HepG2 (cell line): ENCODE results near the gene SRCIN1. TPM values are rescaled to one million over a fixed set of nuclear protein-coding genes. Genes with fewer than 3 reads are reported as not detected.
A peak's percentile ranks its signal among the peaks of the same experiment; 100 is the strongest.

Experiments used
- ELF1 ChIP-seq: sonication (generic); formaldehyde crosslinking; IDR thresholded peaks from 2 replicates; pipeline ENCODE4 v1.4.0; 2020; ENCODE audit warnings: missing genetic modification reagents
- FOXA3 ChIP-seq: IDR thresholded peaks from 2 replicates; pipeline ENCODE4 v1.6.1; 2016; ENCODE audit warnings: missing genetic modification reagents, missing compliant biosample characterization
- GATA4 ChIP-seq: sonication (generic); IDR thresholded peaks from 2 replicates; pipeline ENCODE4 v1.6.1; 2016; ENCODE audit warnings: antibody characterized with exemption, low read depth, borderline replicate concordance
- HIVEP1 ChIP-seq: sonication (generic); formaldehyde crosslinking; IDR thresholded peaks from 2 replicates; pipeline ENCODE4 v1.4.0; 2020; ENCODE audit warnings: mild to moderate bottlenecking, missing genetic modification reagents
- HMG20B ChIP-seq: conservative IDR thresholded peaks from 2 replicates; pipeline ENCODE4 v1.6.1; 2016; ENCODE audit warnings: missing genetic modification reagents, missing compliant biosample characterization
- JARID2 ChIP-seq: sonication (generic); formaldehyde crosslinking; IDR thresholded peaks from 2 replicates; pipeline ENCODE4 v1.8.1; 2023; ENCODE audit warnings: missing genetic modification reagents, inconsistent platforms; ENCODE audit not compliant: insufficient replicate concordance
- NCOA1 ChIP-seq: sonication (generic); formaldehyde crosslinking; IDR thresholded peaks from 2 replicates; pipeline ENCODE4 v1.9.0; 2021; ENCODE audit warnings: missing genetic modification reagents
- NR2F6 ChIP-seq, 2 experiments: IDR thresholded peaks; 2 replicates each; pipeline ENCODE4 v1.6.1; 2016; ENCODE audit warnings: antibody characterized with exemption in 1 of 2, mild to moderate bottlenecking in 1 of 2
- POLR2AphosphoS5 ChIP-seq: IDR thresholded peaks from 2 replicates; pipeline ENCODE4 v1.6.1; 2012; ENCODE audit warnings: low read depth, low read length
- RAD51 ChIP-seq: fragments of 450-650 bp; IDR thresholded peaks from 2 replicates; pipeline ENCODE4 v1.6.1; 2016; ENCODE audit warnings: borderline replicate concordance
- SIX4 ChIP-seq: sonication (generic); formaldehyde crosslinking; IDR thresholded peaks from 2 replicates; pipeline ENCODE4 v1.4.0; 2020; ENCODE audit warnings: missing genetic modification reagents
- SMAD9 ChIP-seq: sonication (generic); formaldehyde crosslinking; IDR thresholded peaks from 2 replicates; pipeline ENCODE4 v1.5.1; 2020; ENCODE audit warnings: mild to moderate bottlenecking, missing genetic modification reagents
- TARDBP ChIP-seq: sonication (generic); formaldehyde crosslinking; IDR thresholded peaks from 2 replicates; pipeline ENCODE4 v1.8.0; 2022; ENCODE audit warnings: mild to moderate bottlenecking, missing genetic modification reagents
- ZBTB38 ChIP-seq: sonication (generic); formaldehyde crosslinking; IDR thresholded peaks from 2 replicates; pipeline ENCODE4 v1.5.1; 2020; ENCODE audit warnings: mild to moderate bottlenecking, missing genetic modification reagents
- ZC3H4 ChIP-seq: sonication (generic); formaldehyde crosslinking; IDR thresholded peaks from 2 replicates; pipeline ENCODE4 v1.4.0; 2020; ENCODE audit warnings: missing genetic modification reagents, borderline replicate concordance
- ZNF230 ChIP-seq: sonication (generic); formaldehyde crosslinking; IDR thresholded peaks from 2 replicates; pipeline ENCODE4 v1.4.0; 2020; ENCODE audit warnings: mild to moderate bottlenecking, missing genetic modification reagents
- ZNF44 ChIP-seq: sonication (generic); formaldehyde crosslinking; IDR thresholded peaks from 2 replicates; pipeline ENCODE4 v1.5.1; 2020; ENCODE audit warnings: mild to moderate bottlenecking, missing genetic modification reagents
- ZNF546 ChIP-seq: sonication (generic); formaldehyde crosslinking; conservative IDR thresholded peaks from 2 replicates; pipeline ENCODE4 v1.8.1; 2023; ENCODE audit warnings: mild to moderate bottlenecking, missing genetic modification reagents
- ZNF737 ChIP-seq: sonication (generic); formaldehyde crosslinking; IDR thresholded peaks from 2 replicates; pipeline ENCODE4 v1.5.0; 2020; ENCODE audit warnings: missing genetic modification reagents, mild to moderate bottlenecking, borderline replicate concordance
- ZSCAN20 ChIP-seq: sonication (generic); formaldehyde crosslinking; IDR thresholded peaks from 2 replicates; pipeline ENCODE4 v1.4.0; 2020; ENCODE audit warnings: missing genetic modification reagents, mild to moderate bottlenecking, borderline replicate concordance
- polyA plus RNA-seq, 8 experiments: library from polyadenylated mRNA; depleted of rRNA in 3 of 8; stranded (reverse) in 7 of 8; unstranded in 1 of 8; fragments of >200 nt; fragmentation: Illumina TruSeq in 4 of 8; extraction: Trizol in 4 of 8; gene quantifications; 2 replicates each; pipeline versions ENCODE4 v1.2.1 to v1.2.3, GENCODE V29; 2011 to 2016; ENCODE audit warnings: low read depth in 4 of 8, missing spikeins in 1 of 8, mixed read lengths in 1 of 8; ENCODE audit not compliant: insufficient read depth in 1 of 8
- total RNA-seq, 5 experiments: library from RNA; depleted of rRNA; stranded (reverse); fragments of >200 nt; fragmentation: Illumina TruSeq; extraction: Trizol; gene quantifications; 2 replicates each; pipeline ENCODE4 v1.2.3, GENCODE V29; 2016; ENCODE audit warnings: low read depth in 1 of 5
- TF ChIP-seq, protein P1 (sequence below): sonication (generic); formaldehyde crosslinking; IDR thresholded peaks from one replicate; pipeline ENCODE4 v1.5.1; 2020; ENCODE audit warnings: mild to moderate bottlenecking, missing genetic modification reagents; ENCODE audit errors: not compliant biosample characterization
- TF ChIP-seq, protein P2 (sequence below): IDR thresholded peaks from 2 replicates; pipeline ENCODE4 v1.6.1; 2016; ENCODE audit warnings: missing compliant biosample characterization, missing genetic modification reagents, borderline replicate concordance

Gene SRCIN1
- total and polyA plus RNA-seq, 2 of the 13 experiments (the other 11 are each of a cell fraction or from before 2014, with no cell fraction given): 1.2 to 9.6 TPM

DNA sequence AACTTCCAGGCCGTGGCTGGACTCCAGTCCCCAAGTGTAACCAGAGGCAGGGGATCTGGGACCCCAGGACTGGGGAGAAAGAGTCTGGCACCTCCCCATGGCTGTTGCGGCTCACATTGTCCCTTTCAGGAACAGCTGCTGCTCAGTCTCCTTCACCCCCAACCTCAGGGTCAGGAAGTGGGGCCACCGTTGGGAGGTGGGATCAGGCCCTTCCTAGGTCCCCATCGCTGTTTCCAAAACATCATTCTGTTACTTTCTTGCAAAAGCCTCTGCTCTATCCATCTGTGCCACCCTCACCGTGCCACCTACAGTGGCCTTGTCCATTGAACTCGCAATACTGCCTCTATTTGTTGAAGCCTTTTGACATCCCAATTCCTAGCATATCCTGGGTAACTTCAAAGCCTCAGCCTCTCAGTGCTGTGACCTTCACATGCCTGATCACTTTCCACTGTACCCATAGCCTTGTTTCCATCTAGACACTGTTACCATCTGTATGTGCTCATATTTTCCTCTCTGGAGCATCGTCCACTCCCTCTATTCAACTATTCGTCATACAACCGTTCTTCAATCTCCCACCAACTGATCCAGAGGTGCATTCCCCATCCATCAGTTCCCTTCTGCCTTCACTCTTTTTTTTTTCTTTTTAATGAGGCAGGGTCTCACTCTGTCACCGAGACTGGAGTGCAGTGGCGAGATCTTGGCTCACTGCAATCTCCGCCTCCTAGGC, 15.0 kb upstream of the SRCIN1 start (continued):
- TF ChIP-seq, protein P1, sequence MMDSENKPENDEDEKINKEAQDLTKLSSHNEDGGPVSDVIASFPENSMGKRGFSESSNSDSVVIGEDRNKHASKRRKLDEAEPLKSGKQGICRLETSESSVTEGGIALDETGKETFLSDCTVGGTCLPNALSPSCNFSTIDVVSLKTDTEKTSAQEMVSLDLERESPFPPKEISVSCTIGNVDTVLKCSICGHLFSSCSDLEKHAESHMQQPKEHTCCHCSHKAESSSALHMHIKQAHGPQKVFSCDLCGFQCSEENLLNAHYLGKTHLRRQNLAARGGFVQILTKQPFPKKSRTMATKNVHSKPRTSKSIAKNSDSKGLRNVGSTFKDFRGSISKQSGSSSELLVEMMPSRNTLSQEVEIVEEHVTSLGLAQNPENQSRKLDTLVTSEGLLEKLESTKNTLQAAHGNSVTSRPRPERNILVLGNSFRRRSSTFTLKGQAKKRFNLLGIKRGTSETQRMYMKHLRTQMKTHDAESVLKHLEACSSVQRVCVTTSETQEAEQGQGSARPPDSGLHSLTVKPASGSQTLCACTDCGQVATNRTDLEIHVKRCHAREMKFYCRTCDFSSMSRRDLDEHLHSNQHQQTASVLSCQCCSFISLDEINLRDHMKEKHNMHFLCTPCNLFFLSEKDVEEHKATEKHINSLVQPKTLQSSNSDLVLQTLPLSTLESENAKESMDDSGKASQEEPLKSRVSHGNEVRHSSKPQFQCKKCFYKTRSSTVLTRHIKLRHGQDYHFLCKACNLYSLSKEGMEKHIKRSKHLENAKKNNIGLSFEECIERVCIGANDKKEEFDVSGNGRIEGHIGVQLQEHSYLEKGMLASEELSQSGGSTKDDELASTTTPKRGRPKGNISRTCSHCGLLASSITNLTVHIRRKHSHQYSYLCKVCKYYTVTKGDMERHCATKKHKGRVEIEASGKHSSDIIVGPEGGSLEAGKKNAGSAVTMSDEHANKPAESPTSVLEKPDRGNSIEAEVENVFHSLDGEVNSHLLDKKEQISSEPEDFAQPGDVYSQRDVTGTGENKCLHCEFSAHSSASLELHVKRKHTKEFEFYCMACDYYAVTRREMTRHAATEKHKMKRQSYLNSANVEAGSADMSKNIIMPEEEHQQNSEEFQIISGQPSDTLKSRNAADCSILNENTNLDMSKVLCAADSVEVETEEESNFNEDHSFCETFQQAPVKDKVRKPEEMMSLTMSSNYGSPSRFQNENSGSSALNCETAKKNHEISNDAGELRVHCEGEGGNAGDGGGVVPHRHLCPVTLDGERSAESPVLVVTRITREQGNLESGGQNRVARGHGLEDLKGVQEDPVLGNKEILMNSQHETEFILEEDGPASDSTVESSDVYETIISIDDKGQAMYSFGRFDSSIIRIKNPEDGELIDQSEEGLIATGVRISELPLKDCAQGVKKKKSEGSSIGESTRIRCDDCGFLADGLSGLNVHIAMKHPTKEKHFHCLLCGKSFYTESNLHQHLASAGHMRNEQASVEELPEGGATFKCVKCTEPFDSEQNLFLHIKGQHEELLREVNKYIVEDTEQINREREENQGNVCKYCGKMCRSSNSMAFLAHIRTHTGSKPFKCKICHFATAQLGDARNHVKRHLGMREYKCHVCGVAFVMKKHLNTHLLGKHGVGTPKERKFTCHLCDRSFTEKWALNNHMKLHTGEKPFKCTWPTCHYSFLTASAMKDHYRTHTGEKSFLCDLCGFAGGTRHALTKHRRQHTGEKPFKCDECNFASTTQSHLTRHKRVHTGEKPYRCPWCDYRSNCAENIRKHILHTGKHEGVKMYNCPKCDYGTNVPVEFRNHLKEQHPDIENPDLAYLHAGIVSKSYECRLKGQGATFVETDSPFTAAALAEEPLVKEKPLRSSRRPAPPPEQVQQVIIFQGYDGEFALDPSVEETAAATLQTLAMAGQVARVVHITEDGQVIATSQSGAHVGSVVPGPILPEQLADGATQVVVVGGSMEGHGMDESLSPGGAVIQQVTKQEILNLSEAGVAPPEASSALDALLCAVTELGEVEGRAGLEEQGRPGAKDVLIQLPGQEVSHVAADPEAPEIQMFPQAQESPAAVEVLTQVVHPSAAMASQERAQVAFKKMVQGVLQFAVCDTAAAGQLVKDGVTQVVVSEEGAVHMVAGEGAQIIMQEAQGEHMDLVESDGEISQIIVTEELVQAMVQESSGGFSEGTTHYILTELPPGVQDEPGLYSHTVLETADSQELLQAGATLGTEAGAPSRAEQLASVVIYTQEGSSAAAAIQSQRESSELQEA (CRISPR knock-in tag): no peak
- TF ChIP-seq ELF1 (peak; percentile 77), ZNF44 (peak; percentile 65; the same call in 1 of the 2 replicates), ZC3H4 (peak; percentile 55; the same call in 1 of the 2 replicates), POLR2AphosphoS5 (peak; percentile 64), ZBTB38 (CRISPR knock-in tag) (no peak; the same call in none of the 2 replicates), ZNF737 (CRISPR knock-in tag) (no peak), HMG20B (CRISPR knock-in tag) (peak; percentile 94), NR2F6 (IDR thresholded peaks at IDR 0.05) (peak; percentile 96), NR2F6 (CRISPR knock-in tag; IDR thresholded peaks at IDR 0.05) (peak; percentile 97), GATA4 (peak; percentile 77; the same call in 1 of the 2 replicates), ZSCAN20 (CRISPR knock-in tag) (no peak), NCOA1 (CRISPR knock-in tag) (peak; percentile 98), TARDBP (peak; percentile 95), HIVEP1 (CRISPR knock-in tag) (no peak; the same call in none of the 2 replicates), SMAD9 (CRISPR knock-in tag) (no peak), SIX4 (peak; percentile 93), ZNF230 (CRISPR knock-in tag) (0 out of 2 replicates have a peak, but pooled peaks have one; percentile 17), JARID2 (CRISPR knock-in tag) (peak; percentile 69), ZNF546 (CRISPR knock-in tag) (0 out of 2 replicates have a peak, but pooled peaks have one; percentile 24), RAD51 (no peak), FOXA3 (CRISPR knock-in tag) (peak; percentile 97)
- TF ChIP-seq, protein P2, sequence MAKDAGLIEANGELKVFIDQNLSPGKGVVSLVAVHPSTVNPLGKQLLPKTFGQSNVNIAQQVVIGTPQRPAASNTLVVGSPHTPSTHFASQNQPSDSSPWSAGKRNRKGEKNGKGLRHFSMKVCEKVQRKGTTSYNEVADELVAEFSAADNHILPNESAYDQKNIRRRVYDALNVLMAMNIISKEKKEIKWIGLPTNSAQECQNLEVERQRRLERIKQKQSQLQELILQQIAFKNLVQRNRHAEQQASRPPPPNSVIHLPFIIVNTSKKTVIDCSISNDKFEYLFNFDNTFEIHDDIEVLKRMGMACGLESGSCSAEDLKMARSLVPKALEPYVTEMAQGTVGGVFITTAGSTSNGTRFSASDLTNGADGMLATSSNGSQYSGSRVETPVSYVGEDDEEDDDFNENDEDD (CRISPR knock-in tag): peak; percentile 76; the same call in 1 of the 2 replicates
